ENCODE results near the gene AGMO. TPM values are rescaled to one million over a fixed set of nuclear protein-coding genes. Genes with fewer than 3 reads are reported as not detected.

Gene AGMO
- total RNA-seq, 1 experiment from 2014 or later = not detected

DNA sequence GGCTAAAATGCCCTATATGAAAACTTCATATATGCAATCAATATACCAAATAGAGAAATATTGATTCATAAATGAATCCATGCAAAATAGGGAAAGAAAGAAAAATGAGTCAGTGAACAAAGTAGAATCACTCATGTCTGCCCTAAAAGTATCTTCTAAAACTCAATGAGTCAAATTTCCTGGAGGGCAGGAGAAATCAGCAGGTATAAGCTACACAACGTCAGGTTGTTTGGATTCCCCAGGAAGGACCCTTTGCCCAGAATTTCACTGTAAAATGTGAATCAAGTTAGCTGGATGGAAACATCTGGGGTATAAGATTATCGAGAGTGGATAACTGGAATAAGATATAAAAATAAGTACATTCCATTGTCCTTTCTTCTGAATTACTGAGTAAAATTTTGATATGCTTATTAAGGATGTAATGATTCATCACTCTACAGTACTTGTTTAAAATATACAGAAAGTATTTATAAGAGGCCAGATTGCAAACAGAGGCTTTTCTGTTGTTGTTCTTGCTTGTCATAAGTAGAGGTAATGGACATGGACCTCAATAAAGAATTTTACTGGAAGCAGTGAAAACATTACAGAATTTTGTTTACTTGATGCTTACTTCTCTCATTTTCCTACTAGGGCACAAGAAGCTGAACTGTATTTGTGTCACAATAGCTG, 99.0 kb downstream of the AGMO start:
- H3K36me3 ChIP-seq (ENCODE audit: control insufficient read depth, insufficient read depth, low read length) = no peaks in the 10 kb centered on the region
- no peak overlapping the region for H3K4me3 ChIP-seq (ENCODE audit: low read depth in 2 of 2, low read length in 2 of 2)
- in situ Hi-C loops (cut with HindIII; ENCODE audit: low pct_unique_long_range_greater_than_20kb, low sequenced_read_pairs) = no loop called here
- H3K27me3 ChIP-seq (ENCODE audit: control insufficient read depth, insufficient read depth, low read length) = no peaks in the 10 kb centered on the region
- no peak overlapping the region for H3K27ac ChIP-seq (ENCODE audit: low read length)
- ATAC-seq = no peak
- DNase-seq (ENCODE audit: low read depth, low spot score) = no peak
- TF ChIP-seq, protein P1, sequence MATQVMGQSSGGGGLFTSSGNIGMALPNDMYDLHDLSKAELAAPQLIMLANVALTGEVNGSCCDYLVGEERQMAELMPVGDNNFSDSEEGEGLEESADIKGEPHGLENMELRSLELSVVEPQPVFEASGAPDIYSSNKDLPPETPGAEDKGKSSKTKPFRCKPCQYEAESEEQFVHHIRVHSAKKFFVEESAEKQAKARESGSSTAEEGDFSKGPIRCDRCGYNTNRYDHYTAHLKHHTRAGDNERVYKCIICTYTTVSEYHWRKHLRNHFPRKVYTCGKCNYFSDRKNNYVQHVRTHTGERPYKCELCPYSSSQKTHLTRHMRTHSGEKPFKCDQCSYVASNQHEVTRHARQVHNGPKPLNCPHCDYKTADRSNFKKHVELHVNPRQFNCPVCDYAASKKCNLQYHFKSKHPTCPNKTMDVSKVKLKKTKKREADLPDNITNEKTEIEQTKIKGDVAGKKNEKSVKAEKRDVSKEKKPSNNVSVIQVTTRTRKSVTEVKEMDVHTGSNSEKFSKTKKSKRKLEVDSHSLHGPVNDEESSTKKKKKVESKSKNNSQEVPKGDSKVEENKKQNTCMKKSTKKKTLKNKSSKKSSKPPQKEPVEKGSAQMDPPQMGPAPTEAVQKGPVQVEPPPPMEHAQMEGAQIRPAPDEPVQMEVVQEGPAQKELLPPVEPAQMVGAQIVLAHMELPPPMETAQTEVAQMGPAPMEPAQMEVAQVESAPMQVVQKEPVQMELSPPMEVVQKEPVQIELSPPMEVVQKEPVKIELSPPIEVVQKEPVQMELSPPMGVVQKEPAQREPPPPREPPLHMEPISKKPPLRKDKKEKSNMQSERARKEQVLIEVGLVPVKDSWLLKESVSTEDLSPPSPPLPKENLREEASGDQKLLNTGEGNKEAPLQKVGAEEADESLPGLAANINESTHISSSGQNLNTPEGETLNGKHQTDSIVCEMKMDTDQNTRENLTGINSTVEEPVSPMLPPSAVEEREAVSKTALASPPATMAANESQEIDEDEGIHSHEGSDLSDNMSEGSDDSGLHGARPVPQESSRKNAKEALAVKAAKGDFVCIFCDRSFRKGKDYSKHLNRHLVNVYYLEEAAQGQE (IDR thresholded peaks at IDR 0.05; ENCODE audit: insufficient read depth in 1 of 2, low read depth in 2 of 2, low read length in 1 of 2) = no peak
- TF ChIP-seq TCF7L2 (IDR thresholded peaks at IDR 0.05; ENCODE audit: low read depth, low read length) = no peak
- no peak for TF ChIP-seq SIN3A (IDR thresholded peaks at IDR 0.05; ENCODE audit: borderline replicate concordance, insufficient read depth, low read depth, low read length)
- no peak for TF ChIP-seq POLR2AphosphoS5 (IDR thresholded peaks at IDR 0.05; ENCODE audit: low read depth, low read length)
- TF ChIP-seq, protein P2, sequence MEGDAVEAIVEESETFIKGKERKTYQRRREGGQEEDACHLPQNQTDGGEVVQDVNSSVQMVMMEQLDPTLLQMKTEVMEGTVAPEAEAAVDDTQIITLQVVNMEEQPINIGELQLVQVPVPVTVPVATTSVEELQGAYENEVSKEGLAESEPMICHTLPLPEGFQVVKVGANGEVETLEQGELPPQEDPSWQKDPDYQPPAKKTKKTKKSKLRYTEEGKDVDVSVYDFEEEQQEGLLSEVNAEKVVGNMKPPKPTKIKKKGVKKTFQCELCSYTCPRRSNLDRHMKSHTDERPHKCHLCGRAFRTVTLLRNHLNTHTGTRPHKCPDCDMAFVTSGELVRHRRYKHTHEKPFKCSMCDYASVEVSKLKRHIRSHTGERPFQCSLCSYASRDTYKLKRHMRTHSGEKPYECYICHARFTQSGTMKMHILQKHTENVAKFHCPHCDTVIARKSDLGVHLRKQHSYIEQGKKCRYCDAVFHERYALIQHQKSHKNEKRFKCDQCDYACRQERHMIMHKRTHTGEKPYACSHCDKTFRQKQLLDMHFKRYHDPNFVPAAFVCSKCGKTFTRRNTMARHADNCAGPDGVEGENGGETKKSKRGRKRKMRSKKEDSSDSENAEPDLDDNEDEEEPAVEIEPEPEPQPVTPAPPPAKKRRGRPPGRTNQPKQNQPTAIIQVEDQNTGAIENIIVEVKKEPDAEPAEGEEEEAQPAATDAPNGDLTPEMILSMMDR (IDR thresholded peaks at IDR 0.05) = no peak
- intact Hi-C loops (cut with micrococcal nuclease; ENCODE audit: unreplicated experiment) = no loop called here
- BruUV-seq (replicated peaks) = no TSS peak
- no peaks in the 10 kb centered on the region for H3K4me1 ChIP-seq (ENCODE audit: control insufficient read depth, insufficient read depth, low read length)
- POLR2A ChIA-PET = no interaction called here
- CTCF ChIA-PET = no interaction called here
- H3K9me3 ChIP-seq (ENCODE audit: control insufficient read depth, insufficient read depth, low read depth, low read length) = 0 out of 2 replicates have a peak, but pooled peaks cover 2% of the 10 kb centered on the region

DNA sequence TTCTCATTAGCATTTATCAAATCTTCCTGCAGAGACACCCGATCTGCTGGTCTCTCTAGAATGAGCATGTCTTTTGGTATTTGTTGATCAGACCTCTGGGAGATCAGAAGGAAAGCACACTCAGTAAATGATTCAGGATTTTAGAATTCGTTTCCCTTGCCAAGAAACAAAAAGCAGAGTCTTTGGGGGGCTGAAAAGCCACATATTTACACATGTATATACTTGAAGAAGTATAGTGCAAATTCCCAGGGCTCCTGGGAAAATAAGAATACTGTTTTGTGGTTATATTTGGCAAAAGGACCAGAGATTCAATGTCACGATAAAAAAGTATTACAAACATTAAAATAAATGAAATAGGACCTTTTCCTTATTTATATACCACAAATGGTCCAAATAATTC, 100.2 kb downstream of the AGMO start:
- Histone ChIP-seq H3K4me3 (ENCODE audit: low read depth in 2 of 2, low read length in 2 of 2) (no peak overlapping the region), H3K9me3 (ENCODE audit: control insufficient read depth, insufficient read depth, low read depth, low read length) (no peaks in the 10 kb centered on the region), H3K36me3 (ENCODE audit: control insufficient read depth, insufficient read depth, low read length) (no peaks in the 10 kb centered on the region), H3K27me3 (ENCODE audit: control insufficient read depth, insufficient read depth, low read length) (no peaks in the 10 kb centered on the region), H3K4me1 (ENCODE audit: control insufficient read depth, insufficient read depth, low read length) (no peaks in the 10 kb centered on the region), H3K27ac (ENCODE audit: low read length) (no peak overlapping the region)
- intact Hi-C loops (cut with micrococcal nuclease; ENCODE audit: unreplicated experiment) = no loop called here
- CTCF ChIA-PET = no interaction called here
- DNase-seq (ENCODE audit: low read depth, low spot score) = no peak
- POLR2A ChIA-PET = interaction anchor here (0.6 kb wide), 1 partner anchor 1837 kb away, joined by 3 read pairs; the partner anchor contains the start of gene AHR
- no TSS peak for BruUV-seq (replicated peaks)
- TF ChIP-seq, protein P1 (IDR thresholded peaks at IDR 0.05; ENCODE audit: insufficient read depth in 1 of 2, low read depth in 2 of 2, low read length in 1 of 2) = no peak
- TF ChIP-seq TCF7L2 (IDR thresholded peaks at IDR 0.05; ENCODE audit: low read depth, low read length) = no peak
- TF ChIP-seq, protein P2 (IDR thresholded peaks at IDR 0.05) = no peak
- TF ChIP-seq SIN3A (IDR thresholded peaks at IDR 0.05; ENCODE audit: borderline replicate concordance, insufficient read depth, low read depth, low read length) = no peak
- TF ChIP-seq POLR2AphosphoS5 (IDR thresholded peaks at IDR 0.05; ENCODE audit: low read depth, low read length) = no peak
- ATAC-seq = no peak
- in situ Hi-C loops (cut with HindIII; ENCODE audit: low pct_unique_long_range_greater_than_20kb, low sequenced_read_pairs) = no loop called here

Measured in Panc1 (cell line).